Left colon (tissue), 2 donors: ENCODE results near the gene PPP2R3A. TPM values are rescaled to one million over a fixed set of nuclear protein-coding genes. Genes with fewer than 3 reads are reported as not detected.
"Not testable (repeated sequence)": the region's sequence is repeated elsewhere in the genome, so short reads cannot be mapped to it uniquely, and the experiment has no call there.

Experiments
- ATAC-seq: fragments of 200-7000 bp; cut with Tn5 transposase; one replicate; pipeline ENCODE4 v1.9.1; 2020; ENCODE audit warnings: mild to moderate bottlenecking, moderate library complexity
- DNase-seq, 2 donors: peaks; one replicate each; pipeline ENCODE4 v3.0.0-alpha.2; 2020
- intact Hi-C, 2 donors: fragments of 100-400 bp; cut with DNase I in 1 of 2; cut with micrococcal nuclease in 1 of 2; formaldehyde crosslinking; loops; one replicate each; pipeline versions ENCODE4 v1.11.2 to v1.14.0; 2022; cut with DNase I, micrococcal nuclease
- total RNA-seq, 2 donors: library from RNA; stranded (reverse); fragmentation: NEBNext Ultra II Directional; extraction: Animal tissue kit (Norgen Biotek cat#: 25700); gene quantifications; one replicate each; pipeline ENCODE4 v1.2.1, GENCODE V29; 2021
- donor health status: DM: no; HTN: no; CAD: no.
- donor health status: DM: yes; HTN: yes; CAD: no.

PPP2R3A gene
- total RNA-seq, 2 donors from 2014 or later, result 21.3 to 28.2 TPM

DNA sequence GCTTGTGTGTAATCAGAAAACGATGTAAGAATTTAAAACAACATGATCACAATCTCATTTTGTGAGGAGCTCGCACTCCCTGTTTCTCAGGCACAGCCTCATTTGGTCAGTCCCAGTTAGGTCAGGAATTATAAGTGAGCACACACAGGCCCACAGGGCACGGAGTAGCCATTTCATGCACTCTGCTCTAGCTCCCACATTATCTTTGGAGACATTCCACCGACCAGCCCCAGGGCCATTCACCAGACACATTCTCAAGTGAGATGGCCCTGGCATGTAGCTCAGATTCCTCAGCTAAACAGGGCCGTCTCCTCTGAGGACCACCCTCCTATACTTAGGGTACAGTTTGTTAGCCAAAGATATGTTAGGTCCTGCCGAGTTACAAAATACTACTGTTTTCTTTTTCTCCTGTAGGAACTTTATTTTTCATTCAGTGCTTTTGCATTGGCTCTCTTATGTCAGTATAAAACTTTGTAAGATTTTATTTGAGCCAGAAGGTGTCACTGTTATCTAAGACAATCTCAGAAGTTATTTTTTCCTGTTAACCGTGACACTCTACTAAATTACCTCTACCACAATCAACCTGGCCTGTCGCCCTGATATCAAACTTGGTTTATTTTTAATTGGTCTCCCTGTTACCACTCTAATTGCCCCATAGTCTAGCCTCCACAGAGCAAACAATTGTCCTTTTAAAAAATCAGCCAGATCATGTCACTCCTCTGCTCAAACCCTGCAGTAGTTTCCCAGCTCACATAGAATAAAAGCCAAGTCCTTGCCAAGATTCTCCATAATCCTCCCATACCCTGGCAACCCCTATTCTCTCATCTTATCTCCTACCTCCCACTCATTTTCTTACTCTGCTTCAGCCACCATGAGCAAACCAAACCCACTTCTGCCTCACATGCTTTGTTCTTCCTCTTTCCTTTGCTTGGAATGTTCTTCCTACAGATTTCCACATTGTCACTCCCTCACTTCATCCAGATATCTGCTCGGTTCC lies 105.7 kb downstream of the PPP2R3A start:
- intact Hi-C loops, result loop anchor here in 1 of 2 donors (10.0 kb wide), 3 partner anchors 124 to 684 kb away; partner anchors contain the start of genes MSL2 and STAG1
- ATAC-seq, result peak; percentile 39

DNA sequence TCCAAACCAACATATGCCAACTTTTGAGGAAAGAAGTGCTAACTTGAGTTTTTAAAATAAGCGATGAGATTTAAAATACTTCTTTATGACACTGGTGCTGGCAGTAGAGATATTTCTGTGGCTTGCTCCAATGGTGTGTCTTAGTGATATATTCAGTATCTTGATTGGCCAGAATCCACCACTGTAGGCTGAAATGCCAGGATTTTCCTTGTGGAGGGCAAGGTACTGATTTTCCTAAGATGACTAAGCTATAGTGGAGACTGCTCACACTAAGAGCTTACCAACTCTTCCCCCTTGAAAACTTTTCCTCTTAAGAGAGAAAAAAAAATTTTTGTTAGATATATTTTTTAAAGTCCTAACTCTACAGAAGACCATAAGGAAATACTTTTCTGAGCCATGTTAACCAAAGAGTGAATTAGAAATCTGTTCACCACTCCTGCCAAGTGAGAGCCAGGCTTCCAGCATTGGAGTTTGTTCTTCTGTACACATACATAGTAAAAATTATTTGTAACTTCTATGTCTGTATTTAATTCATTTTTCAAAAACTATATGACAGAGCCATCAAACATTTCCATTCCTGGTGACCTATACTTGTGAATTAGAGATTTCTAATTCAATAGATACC lies 109.1 kb downstream of the PPP2R3A start:
- ATAC-seq (peak; percentile 32), DNase-seq (no peak)
- intact Hi-C loops, result loop anchor here in 1 of 2 donors (10.0 kb wide), 3 partner anchors 120 to 680 kb away; partner anchors contain the start of genes MSL2 and STAG1

More for the DNA sequence above, 105.7 kb downstream of the PPP2R3A start:
- DNase-seq, result no peak

DNA sequence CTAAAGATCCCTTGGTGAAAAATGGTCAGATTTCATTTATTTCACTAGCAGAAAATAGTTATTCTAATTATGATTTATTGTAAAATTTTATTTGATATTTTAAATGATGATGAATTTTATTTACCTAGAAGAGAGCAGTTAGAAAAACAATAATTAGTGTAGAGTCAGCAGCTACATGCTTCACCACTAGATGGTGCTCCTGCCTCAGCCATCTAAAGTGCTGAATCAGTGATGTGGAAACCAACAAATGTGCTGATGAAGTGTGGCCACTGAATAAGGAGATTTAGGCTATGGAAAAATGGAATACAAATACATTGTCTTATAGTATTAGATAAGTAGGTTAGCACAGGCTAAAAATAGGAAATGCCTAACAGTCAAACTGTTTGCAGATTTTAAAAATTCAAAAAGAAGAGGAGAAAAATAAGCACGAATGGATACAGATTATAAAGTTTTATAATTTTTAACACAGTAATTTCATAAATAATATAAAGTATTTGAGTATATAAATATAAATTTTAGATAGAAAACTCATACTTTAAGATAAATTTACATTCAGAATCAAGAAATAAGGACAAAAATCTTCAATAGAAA lies 109.8 kb downstream of the PPP2R3A start:
- intact Hi-C loops, result loop anchor here in 1 of 2 donors (10.0 kb wide), 3 partner anchors 119 to 679 kb away; partner anchors contain the start of genes MSL2 and STAG1
- ATAC-seq (peak; percentile 86), DNase-seq (peak; percentile 48 to 69)

DNA sequence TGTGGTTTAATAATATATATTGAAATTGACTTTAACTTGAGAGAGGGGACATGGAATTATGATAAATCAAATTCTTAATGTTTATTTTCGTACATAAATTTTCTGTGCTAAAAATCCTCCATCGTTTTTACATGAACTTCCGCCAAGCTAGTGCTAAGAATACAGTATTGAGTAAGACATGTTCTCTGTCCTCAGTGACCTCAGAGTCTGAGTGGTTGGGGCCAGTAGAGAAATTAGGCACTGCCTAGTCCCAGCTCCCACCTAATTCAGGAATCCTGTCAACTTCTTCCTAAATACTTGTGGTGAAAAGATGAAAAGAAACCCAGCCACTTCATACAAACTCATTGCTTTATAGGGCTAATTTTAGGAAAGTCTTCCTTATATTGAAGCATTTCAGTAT lies 110.3 kb downstream of the PPP2R3A start:
- DNase-seq (no peak), ATAC-seq (no peak)
- intact Hi-C loops, result loop anchor here in 1 of 2 donors (10.0 kb wide), 3 partner anchors 119 to 679 kb away; partner anchors contain the start of genes MSL2 and STAG1

DNA sequence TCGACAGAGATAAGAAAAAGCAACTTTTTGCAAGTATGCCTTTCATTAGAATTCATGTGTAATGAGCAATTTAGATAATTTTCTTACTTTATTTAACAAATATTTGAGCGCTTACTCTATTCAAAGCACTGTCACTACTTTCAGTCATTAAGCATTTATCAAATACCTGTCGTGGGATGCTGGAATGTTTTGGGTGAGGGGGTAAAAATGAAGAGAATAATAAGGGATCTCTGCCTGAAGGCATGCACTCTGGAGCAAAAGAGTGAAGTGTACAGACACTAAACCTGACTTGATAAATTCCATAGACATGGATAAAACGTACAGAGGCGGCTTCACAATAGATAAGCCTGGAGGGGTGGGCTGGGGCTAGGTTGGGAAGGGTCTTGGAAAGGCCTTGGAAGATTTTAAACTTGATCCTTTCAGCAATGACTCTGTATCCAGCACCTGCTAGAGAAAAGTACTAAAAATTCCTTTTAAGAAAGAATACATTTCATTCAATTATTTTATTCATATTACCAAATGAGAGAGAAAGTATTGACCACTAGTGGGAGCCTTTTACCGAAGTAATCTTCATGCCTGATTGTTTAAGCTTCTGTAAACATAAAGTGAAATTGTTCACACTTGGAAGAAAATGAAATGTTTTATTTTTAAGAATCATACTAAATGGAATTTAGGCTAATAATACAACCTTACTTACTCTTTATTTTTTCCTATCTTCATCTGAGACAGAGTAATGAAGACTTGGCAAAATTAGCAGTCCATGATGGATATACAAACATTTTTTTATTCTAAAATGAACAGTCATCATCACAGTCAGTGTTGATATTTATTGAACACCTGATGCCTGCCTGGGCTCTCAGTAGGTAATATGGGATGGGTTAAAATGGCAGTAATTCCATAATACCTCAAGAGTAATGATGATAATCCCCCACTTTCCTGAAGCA lies 113.2 kb downstream of the PPP2R3A start:
- intact Hi-C loops, result loop anchor here in 1 of 2 donors (10.0 kb wide), 3 partner anchors 116 to 676 kb away; partner anchors contain the start of genes MSL2 and STAG1
- no peak for DNase-seq
- ATAC-seq, result no peak

DNA sequence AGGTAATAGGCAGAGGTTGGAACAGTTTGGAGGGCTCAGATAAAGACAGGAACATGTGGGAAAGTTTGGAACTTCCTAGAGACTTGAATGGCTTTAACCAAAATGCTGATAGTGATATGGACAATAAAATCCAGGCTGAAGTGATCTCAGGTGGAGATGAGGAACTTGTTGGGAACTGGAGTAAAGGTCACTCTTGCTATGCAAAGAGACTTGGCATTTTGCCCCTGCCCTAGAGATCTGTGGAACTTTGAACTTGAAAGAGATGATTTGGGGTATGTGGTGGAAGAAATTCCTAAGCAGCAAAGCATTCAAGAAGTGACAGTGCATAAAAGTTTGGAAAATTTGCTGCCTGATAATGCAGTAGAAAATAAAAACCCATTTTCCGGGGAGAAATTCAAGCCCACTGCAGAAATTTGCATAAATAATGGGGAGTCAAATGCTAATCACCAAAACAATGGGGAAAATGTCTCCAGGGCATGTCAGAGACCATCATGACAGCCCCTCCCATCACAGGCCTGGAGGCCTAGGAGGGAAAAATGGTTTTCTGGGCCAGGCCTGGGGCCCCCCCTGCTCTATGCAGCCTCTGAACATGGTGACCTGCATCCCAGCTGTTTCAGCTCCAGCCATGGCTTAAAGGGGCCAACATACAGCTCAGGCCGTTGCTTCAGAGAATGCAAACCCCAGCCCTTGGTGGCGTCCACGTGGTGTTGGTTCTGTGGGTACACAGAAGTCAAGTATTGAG lies 118.3 kb downstream of the PPP2R3A start:
- ATAC-seq (peak; percentile 53), DNase-seq (peak in 1 of 2 donors; percentile 23)
- intact Hi-C loops, result loop anchor here in 1 of 2 donors (10.0 kb wide), 1 partner anchor 171 kb away; the partner anchor contains the start of gene PCCB

DNA sequence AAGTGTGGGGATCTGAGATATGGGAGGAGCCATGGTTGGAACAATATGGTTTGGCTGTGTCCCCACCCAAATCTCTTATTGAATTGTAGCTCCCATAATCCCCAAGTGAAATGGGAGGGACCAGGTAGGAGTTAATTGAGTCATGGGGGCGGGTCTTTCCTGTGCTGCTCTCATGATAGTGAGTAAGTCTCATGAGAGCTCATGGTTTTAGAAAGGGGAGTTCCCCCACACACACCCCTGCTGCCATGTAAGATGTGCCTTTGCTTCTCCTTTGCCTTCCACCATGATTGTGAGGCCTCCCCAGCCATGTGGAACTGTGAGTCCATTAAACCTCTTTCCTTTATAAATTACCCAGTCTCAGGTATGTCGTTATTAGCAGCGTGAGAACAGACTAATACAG lies 119.5 kb downstream of the PPP2R3A start:
- not testable (repeated sequence) for ATAC-seq, DNase-seq
- intact Hi-C loops, result loop anchor here in 1 of 2 donors (10.0 kb wide), 1 partner anchor 170 kb away; the partner anchor contains the start of gene PCCB

DNA sequence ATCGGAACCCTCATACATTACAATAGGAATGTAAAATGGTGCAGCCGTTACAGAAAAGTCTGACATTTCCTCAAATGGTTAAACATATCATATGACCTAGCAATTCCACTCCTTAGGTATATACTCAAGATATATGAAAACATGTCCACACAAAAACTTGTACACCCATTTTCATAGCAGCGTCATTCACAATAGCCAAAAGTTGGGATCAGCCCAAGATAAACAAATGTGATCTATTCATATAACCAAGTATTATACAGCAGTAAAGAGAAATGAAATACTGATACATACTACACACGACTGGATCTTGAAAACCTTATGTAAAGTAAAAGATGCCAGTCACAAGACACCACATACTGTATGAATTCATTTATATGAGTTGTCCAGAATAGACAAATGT lies 128.2 kb downstream of the PPP2R3A start:
- intact Hi-C loops, result no loop called here
- ATAC-seq (no peak), DNase-seq (no peak)

DNA sequence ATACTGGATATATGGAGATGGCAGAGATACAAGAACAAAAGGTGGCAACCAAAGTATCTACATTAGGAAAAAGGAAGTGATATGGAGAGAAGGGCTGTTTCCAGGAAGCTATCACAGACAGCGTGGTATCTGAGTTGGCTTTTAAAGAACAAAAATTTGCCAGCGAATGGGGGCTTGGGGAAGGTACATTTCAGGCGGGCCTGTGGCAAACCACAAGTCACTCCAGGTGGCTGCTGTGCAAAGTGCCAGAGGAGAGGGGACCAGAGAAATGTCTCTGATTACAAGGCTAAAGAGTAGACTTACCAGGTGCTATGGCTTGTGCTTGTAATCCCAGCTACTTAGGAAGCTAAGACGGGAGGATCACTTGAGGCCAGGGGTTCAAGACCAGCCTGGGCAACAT lies 139.5 kb downstream of the PPP2R3A start:
- DNase-seq, result no peak
- intact Hi-C loops, result no loop called here
- no peak for ATAC-seq

DNA sequence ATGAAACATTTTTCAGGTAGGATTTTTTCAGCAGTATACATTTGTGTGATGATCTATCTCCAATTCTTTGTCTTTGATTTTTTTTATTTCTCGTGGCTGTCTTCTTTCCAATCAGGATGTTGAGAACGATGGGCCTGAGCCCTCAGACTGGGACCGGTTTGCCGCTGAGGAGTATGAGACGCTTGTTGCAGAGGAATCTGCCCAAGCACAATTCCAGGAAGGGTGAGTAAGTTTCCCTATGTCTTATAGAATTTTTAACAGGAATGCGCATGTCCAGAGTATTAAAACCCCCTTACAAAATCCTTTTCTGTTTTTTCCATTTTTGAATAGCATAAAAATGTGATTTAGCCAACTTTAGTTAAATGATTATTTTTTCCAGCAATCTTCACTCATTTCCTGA lies 140.6 kb downstream of the PPP2R3A start:
- intact Hi-C loops, result no loop called here
- DNase-seq (no peak), ATAC-seq (no peak)

DNA sequence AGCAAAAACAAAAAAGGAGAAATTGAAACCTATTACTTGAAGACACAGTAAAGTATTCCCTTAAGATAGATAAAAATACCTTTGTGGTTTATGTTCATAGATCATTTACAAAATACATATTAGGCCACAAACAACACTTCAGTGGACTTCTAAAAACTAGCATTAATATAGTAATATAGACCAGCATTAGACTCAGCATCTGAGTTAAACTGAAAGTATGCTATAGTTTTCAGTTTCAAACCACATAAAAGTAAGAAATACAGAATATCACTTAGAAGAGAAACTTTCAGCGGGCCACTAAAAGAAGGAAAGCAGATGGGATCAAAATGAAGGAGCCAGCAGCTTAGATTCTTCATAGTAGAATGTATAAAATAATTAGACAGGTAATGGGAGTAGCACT lies 144.0 kb downstream of the PPP2R3A start:
- DNase-seq (no peak), ATAC-seq (no peak)
- intact Hi-C loops, result no loop called here

DNA sequence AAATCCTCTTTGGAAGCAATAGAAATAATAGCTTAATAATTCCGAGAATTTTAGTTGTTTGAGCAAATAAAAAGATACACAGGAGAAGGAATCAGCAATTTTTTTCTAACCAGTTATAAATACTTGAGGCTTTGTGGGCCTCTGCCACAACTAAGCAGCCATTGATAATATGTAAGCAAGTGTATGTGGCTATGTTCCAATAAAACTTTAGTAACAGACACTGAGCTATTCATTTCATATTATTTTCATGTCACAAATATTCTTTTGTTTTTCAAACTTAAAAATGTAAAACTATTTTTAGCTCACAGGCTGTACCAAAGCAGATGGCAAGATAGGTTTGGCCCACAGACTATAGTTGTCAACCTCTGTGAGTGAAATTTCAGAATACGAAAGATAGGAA lies 145.0 kb downstream of the PPP2R3A start:
- DNase-seq, result no peak
- intact Hi-C loops, result no loop called here
- ATAC-seq, result no peak

DNA sequence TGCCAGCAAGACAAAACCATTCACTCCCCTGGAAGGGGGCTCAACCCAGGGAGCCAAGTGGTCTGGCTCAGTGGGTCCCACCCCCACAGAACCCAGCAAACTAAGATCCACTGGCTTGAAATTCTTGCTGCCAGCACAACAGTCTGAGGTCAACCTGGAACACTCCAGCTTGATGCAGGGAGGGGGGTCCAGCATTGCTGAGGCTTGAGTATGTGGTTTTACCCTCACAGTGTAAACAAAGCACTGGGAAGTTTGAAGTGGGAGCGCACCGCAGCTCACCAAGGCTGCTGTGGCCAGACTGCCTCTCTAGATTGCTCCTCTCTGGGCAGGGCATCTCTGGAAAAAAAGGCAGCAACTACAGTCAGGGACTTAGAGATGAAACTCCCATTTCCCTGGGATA lies 148.9 kb downstream of the PPP2R3A start:
- ATAC-seq, result no peak
- no peak for DNase-seq
- intact Hi-C loops, result no loop called here

DNA sequence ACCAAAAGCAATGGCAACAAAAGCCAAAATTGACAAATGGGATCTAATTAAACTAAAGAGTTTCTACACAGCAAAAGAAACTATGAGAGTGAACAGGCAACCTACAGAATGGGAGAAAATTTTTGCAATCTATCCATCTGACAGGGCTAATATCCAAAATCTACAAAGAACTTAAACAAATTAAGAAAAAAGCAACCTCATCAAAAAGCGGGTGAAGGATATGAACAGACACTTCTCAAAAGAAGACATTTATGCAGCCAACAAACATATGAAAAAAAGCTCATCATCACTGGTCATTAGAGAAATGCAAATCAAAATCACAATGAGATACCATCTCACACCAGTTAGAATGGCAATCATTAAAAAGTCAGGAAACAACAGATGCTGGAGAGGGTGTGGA lies 153.8 kb downstream of the PPP2R3A start:
- ATAC-seq, intact Hi-C loops, DNase-seq: not testable (repeated sequence)

DNA sequence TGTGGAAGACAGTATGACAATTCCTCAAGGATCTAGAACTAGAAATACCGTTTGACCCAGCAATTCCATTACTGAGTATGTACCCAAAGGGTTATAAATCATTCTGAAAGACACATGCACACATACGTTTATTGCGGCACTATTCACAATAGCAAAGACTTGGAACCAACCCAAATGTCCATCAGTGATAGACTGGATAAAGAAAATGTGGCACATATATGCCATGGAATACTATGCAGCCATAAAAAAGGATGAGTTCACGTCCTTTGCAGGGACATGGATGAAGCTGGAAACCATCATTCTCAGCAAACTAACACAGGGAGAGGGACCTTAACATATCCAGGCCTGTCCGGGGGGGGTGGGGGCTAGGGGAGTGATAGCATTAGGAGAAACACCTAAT lies 154.3 kb downstream of the PPP2R3A start:
- DNase-seq, intact Hi-C loops, ATAC-seq: not testable (repeated sequence)

DNA sequence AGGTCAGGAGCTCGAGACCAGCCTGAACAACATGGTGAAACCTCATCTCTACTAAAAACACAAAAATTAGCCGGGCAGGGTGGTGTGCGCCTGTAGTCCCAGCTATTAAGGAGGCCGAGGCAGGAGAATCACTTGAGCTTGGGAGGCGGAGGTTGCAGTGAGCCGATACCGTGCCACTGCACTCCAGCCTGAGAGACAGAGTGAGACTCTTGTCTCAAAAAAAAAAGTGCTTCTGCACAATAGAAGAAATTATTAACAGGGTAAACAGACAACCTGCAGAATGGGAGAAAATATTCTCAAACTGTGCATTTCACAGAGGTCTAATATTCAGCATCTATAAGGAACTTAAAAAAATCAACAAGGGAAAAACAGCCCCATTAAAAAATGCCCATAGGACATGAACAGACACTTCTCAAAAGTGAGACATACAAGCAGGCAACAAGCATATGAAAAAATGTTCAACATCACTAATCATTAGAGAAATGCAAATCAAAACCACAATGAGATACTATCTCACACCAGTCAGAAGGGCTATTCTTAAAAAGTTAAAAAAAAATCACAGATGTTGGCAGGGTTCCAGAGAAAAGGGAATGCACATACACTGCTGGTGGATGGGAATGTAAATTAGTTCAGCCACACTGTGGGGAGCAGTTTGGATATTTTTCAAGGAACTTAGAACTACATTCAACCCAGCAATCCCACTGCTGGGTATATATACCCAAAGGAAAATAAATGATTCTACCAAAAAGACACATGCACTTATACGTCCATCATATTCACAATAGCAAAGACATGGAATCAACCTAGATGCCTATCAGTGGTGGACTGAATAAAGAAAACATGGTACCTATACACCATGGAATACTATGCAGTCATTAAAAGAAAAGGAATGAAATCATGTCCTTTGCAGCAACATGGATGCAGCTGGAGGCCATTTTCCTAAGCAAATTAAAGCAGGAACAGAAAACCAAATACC lies 155.1 kb downstream of the PPP2R3A start:
- DNase-seq, result no peak
- ATAC-seq, result no peak
- intact Hi-C loops, result no loop called here
